GM15510 (cell line): ENCODE data around the gene GTPBP4.

Experiments
- POLR2A ChIP-seq: IDR thresholded peaks from 3 replicates; pipeline ENCODE4 v1.6.1; 2011; ENCODE audit warnings: borderline replicate concordance; ENCODE audit not compliant: insufficient read length; ENCODE audit errors: extremely low read depth

Gene GTPBP4

DNA sequence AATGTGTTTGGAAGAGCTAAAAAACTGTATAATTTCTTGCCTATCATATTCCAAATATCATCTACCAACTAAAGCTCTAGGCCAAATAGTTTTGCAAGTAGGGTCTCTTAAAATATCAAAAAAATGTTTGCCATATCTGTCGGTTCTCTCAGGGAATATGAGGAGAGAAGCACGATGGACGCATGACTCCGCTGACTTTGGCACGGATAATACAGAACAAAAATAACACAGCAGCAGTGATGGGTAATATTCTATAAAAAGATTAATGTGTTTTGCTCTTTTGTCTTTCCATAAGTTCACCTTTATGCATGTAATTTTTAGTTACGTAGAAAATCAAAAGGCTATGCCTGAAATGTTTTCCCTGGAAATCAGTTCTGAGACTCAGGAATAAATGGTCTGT is 38.3 kb downstream of the GTPBP4 start:
- no peak for TF ChIP-seq POLR2A

DNA sequence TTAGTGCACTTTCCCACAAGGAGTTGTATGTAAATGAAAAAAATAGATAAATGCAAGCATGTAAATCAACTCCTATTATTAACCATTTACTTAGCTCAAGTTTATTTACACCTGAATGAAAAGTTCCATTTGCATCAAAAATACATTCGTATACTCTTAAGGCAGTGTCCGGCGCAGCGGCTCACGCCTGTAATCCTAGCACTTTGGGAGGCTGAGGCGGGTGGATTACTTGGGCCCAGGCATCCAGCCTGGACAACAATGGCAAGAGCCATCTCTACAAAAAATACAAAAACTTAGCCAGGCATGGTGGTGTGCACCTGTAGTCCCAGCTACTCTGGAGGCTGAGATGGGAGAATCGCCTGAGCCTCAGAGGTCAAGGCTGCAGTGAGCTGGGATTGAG is 41.6 kb downstream of the GTPBP4 start:
- TF ChIP-seq POLR2A, result no peak

DNA sequence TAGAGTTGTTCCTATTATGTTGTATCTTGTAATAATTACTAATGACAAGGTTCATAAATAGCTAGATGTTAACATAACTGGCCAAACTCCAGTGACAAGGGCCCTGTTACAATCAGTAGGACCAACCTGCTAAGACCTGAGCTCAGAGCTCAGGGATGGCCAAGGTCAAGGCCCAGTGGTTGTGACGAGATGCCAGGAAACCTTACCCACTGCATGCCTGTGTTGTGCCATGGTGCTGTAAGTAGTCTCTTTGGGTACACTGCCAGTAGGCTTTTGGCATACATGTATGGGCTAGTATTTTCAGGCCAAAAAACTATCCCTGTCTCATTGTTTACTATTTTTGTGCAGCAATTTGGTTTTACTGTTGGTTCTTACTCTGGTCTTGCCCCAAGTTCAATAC is 45.4 kb downstream of the GTPBP4 start:
- TF ChIP-seq POLR2A, result no peak

DNA sequence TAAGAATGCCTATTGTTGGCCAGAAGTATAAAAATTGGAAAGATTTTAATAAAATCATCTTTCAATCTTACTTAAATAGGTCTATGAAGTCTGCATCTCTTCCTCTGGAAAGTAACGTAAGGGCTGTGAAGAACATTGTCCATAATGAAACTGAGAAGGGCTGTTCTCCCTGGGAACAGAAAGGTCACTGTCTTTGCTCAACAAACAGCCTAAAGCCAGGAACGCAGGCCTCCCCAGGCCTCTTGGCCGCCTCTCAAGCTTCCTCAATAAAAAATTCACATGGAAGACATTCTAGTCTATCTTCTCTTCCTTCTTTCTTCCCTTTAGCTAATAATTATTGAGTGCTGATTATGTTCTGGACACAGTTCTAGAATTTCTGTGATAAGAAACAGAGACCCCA is 46.5 kb downstream of the GTPBP4 start:
- TF ChIP-seq POLR2A, result no peak

DNA sequence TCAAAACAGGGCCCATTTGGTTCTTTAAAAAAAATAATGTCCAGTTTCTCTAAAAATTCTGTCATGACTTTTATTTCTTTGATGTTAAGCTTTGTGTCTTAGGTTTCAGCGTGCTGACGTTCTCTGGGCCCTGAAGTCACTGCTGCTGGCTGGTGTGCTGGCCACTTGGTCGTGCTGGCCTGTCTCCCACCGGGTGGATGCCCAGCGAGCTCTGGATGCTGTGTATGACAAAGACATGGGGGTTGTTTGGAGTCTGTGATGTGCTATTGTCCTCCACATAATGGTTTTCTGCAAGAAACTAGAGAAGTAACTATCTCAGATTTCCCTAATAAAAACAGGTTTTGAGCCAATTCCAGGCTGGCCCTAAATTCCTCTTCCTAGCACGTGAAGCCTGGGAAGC is 47.0 kb downstream of the GTPBP4 start:
- no peak for TF ChIP-seq POLR2A

DNA sequence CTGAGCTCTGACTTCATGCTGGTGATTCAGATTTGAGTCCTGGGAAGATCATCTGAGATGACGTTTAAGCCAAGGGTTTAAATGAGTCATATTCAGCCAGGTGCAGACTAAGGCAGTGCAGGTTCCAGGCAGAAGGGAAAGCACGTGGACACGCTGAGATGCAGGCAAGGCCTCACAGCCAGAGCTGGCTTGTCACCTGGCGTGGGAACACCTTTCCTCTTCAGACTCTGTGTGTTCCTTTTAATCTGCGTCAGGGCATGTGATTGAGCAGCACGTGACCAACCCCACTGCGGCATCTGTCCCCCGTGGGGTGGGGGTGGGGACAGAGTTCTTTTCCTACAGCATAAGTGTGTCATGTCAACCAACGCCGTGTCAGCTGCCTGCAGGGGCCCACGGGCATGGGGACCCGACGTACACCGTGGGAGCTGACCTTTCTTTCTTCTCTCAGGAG is 48.1 kb downstream of the GTPBP4 start:
- TF ChIP-seq POLR2A, result no peak

DNA sequence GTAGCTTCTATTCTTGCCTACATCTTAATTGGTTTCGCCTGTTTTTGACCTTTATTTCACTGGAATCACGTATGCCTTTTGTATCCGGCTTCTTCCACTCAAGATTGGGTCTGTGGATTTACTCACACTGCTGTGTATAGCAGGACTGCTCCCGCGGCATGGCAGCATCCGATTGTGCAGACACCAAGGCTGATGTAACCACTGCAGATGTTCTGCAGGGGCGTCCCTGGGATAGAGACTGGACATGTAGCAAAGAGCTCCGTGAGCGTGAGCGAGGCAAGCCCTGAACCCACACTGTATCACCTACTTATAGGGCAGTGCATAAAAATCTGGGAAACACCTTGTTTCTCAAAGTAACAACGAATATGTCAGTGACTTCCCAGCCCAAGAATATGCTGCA is 48.9 kb downstream of the GTPBP4 start:
- no peak for TF ChIP-seq POLR2A

DNA sequence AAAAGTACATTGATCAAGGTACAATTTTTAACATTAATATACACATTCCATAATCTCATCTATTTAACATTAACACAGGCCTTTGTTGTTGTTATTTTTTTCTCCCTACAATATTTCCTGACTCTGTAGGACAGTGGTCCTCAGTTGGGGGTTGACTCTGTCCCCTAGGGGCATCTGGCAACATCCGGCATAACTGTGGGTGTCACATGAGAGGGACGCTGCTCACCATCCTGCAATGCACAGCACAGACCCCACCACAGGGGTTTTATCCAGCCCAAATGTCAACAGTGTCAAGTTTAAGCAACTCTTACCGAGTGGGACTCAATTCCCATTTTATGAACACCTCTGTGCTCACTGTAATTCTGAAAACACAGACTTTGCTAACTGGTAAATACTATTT is 51.9 kb downstream of the GTPBP4 start:
- no peak for TF ChIP-seq POLR2A

DNA sequence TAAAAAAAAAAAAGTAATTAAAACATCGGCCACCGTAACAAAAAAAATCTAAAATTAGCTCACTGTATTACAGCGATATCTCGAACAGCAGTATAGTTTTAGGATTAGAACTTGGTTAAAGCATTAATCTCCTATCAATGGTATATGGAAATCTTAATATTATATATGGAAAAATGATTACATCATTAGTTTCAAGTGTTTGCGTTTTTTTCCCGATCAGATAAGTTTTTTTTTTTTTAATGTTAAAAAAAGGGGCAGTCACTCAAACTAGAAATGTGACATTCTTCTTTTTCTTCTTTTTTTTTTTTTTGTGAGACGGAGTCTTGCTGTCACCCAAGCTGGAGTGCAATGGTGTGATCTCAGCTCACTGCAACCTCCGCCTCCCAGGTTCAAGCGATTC is 53.3 kb downstream of the GTPBP4 start:
- TF ChIP-seq POLR2A, result no peak

DNA sequence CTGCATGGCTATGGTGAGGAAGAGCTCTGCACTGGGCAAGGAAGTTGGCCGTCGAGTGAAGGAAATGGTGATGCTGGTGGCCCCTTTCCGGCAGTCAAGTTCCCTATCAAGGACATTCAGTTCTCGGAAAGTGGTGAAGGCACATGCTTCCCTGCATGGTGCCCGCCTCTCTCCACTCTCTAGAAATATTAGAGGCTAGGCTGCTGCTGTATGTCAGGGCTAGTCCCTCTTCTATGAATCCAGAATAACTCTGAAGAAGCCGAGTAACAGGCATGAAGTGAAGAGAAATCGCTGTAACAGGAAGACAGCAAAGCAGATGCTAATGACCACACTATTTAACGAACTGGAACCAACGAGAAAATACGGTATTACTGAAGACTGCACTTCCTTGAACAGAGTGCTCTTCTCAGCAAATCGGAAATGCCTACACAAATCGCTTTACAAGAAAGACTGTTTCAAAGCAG is 55.3 kb downstream of the GTPBP4 start:
- no peak for TF ChIP-seq POLR2A

DNA sequence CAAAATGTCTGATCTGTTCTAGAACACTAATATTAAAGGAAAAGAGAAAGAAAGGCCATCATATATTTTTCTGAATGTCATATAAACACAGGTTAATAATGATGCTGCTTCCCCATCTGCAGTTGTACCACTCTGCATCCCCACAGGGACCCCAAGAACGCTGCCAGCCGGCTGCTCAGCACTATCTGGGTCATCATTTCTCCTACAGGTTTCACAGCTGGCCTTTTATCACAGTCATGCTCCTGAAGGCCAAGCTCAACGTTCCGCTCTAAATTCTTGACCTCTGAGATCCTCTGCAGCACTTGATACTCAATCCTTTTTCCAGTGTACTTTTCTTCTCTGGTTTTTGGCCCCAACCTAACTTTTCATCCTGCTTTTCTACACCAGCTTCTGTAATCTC is 55.9 kb downstream of the GTPBP4 start:
- no peak for TF ChIP-seq POLR2A

DNA sequence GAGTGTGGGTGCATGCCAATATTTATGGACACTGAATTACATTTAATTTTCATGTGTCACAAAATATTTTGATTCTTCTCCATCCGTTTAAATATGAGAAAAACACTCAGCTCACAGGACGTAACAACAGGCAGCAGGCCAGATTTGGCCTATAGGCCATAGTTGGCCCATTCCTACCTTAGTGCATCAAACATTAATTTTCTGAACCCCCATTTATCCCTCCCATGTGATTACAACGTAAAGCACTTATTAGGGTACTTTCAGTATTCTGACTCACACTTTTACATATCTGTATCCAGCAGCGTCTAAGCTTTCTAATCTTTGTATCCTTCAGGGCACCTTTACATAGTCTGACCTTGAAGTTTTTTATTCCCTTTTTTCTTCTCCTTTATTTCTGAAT is 56.7 kb downstream of the GTPBP4 start:
- no peak for TF ChIP-seq POLR2A

DNA sequence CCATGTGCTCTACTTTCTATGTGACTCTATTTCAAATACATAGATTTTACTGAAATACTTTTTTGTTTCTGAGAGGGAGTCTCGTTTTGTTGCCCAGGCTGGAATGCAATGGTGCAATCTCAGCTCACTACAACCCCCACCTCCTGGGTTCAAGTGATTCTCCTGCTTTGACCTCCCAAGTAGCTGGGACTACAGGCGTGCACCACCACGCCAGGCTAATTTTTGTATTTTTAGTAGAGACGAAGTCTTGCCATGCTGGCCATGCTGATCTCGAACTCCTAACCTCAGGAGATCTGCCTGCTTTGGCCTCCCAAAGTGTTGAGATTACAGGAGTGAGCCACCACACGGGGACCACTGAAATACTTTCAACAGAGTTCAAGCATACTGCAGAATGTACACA is 57.2 kb downstream of the GTPBP4 start:
- no peak for TF ChIP-seq POLR2A

DNA sequence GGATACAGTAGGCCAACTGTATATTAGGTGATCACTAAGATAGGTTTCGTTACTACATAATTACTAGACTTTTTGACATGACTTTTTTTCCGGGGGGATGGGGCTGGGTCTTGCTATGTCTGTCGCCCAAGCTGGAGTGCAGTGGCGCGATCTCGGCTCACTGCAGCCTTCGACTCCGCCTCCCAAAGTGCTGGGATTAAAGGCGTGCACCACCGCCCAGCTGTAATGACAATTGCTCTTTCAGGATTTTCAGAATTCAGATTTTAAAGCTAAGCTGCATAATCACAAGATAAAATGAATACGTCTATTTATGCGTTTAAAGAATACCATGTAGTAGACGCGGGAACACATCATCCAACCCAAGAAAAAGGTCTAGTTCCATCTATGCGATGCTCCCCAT is 59.7 kb downstream of the GTPBP4 start:
- no peak for TF ChIP-seq POLR2A

DNA sequence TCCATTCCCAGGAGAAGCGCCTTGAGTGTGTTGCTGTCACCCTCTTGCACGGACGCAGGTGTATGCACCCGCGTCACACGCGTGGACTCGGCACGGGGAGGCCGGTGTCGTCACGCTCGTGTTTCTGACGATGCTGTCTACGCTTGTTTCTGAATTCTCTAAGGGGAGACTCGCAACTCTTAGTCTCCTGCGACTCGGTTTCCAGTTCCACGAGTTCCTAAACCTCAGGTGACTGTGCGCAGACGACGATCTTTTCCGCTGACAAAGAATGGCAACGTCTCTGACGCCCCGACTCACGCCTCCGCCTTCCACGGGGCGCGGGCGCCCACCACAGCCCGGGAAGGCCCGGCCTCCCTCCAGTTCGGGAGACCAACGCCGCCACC is 60.1 kb downstream of the GTPBP4 start:
- TF ChIP-seq POLR2A, result no peak

DNA sequence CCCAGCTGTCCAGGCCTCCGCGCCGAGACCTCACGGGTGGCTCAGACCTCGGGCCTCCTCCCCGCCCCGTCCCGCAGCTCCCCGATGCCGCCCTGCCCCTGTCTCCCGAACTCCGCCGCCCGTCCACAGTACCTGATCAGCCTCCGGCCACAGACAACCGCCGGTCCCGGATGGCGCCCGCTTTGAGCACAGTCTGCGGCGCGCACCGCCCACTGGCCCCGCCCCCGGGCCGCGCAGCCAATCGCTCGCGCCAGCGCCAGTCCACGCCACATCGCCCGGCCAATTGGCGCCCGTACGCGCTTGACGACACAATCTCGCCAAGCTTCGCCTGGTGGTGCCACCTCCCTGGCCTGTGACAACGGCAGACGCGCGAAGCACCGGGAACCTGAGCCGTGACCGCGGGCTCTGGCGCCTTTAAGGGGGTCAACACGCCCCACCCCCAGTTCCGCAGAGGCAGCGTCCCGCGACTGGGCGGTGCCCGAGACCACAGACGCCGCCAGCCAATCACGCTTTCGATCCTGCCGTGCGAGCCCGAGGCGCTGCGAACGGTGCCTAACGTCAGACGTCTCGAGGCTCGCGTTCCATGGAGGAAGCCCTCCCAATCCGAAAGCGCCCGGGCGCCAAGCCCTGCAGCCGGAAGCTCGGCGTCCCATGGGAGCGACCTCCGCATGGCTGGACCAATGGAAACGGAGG is 60.6 kb downstream of the GTPBP4 start, which contains the start of gene IDI1:
IDI1 (minus strand) TSS at position 388 of the 693 bp plus-strand sequence; CDS start at position 272, 116 bp downstream.
- peak; percentile 99 for TF ChIP-seq POLR2A
